Measurements from ENCODE around the gene SERPINA4.

Gene SERPINA4, protein sequence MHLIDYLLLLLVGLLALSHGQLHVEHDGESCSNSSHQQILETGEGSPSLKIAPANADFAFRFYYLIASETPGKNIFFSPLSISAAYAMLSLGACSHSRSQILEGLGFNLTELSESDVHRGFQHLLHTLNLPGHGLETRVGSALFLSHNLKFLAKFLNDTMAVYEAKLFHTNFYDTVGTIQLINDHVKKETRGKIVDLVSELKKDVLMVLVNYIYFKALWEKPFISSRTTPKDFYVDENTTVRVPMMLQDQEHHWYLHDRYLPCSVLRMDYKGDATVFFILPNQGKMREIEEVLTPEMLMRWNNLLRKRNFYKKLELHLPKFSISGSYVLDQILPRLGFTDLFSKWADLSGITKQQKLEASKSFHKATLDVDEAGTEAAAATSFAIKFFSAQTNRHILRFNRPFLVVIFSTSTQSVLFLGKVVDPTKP

DNA sequence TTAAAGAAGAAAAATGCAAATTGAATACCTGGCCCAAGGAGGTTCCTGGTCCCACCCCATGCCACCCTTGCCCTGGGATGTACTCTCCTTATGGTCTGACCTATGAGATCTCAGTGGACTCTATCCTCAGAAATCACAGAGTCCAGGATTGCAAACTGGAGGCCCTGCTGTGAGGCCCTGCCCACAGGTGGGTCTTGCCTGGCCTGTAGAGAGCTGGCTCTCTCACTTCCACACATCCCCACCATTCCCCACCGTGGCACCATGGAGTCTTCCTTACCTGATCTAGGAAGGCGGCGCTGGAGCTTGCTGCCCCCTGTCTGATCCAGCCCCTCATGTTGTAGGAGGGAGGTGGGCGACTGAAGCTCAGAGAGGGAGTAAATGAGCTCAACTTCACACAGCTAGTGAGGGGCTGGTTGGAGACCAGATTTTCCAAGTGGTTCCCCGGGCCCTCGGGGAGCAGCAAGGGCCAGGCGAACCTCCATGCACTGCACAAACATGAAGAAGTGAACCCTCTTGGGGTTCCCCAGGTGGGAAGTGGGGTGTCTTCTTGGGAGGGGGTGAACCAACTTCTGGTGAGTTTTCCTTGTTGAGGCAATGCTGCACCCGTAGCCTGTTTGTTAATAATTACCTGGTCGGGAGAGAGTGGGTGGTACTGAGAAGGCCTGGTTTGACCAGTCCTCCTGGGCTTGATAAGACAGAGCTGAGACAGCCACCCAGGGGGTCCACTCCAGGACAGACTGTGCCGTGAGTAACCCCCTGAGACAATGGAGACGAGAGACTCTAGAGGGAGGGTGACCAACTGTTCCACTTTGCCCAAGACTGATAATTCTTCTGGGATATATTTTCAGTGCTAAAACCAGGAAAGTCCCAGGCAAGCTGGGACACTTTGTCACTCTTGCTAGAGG lies at the start of gene SERPINA4:
SERPINA4 (plus strand) TSS at position 692 of the 905 bp plus-strand sequence. CDS start 2,041 bp downstream, outside the sequence.
- DNase-seq: no peak

DNA sequence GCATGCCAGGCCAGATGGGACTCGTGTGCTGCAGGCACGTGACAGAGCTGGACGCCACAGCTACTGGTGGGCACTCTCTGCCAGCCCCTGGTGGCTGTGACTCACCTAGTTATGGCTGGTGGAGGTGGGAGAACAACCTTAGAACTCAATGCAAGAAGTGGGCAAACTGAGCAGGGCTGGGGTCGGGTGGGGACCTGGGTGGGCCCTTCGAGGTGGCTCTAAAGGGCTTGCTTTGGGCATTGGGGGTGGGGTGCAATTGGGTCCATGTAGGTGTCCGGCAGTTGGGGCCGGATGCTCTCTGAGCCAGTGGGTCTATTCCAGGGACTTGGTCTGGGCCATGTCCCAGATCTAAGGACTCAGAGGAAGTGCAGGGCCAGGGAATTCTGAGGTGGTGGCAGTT lies 46.9 kb upstream of the SERPINA4 start:
- DNase-seq: no peak

DNA sequence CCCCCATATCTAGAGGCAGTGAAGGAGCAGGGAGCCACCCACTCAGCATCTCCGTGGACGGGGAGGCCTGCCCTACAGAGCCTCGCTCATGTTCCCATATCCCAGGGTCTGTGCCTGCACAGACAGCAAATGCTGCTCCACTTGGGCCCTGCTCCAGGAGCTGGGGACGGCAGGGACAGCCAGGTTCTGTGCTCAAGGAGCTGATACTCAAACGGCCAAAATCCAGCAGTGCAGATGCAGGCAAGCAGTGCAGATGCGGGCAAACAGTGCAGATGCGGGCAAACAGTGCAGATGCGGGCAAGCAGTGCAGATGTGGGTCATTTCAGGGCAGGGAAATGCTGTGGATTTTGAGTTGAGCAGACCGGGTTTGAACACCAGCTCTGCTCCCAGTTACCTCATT lies 45.8 kb upstream of the SERPINA4 start:
- no peak for DNase-seq

DNA sequence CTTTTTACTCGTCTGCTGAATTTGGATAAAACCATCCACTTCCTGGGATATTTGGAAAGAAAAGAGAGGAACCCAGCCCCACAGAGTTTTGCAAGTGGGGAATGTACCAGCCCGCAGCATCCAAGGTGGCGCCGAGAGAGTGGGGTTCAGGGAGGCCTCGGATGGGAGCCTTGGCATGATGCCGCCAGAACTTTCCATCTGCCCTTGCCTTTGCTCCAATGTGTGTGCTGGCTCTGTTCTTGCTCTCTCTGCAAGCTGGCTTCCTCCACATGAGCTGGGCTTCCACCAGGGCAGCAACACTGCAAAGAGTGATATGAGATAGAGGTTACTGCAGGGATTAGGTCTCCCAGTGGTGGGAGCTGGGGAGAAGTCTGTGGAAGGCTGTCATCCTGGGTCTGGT lies 45.4 kb upstream of the SERPINA4 start:
- no peak for DNase-seq

DNA sequence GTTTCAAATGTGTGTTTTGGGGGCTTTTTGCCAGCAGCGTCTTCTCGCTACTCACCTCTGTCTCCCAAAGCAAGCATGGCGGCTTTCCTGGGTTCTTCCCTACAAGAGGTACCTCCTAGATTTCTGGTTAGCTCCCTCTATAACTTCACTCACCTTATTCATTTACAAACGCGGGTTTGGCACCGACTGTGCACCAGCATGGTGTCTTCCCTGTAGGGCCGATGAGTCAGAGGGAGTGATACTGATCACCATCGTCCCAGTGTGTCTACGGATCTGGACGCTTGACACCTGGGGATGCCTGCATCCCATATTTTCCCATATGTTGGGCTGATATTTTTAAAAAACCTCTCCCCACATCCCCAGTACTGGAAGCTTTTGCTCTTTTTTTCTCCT lies 44.0 kb upstream of the SERPINA4 start:
- no peak for DNase-seq

DNA sequence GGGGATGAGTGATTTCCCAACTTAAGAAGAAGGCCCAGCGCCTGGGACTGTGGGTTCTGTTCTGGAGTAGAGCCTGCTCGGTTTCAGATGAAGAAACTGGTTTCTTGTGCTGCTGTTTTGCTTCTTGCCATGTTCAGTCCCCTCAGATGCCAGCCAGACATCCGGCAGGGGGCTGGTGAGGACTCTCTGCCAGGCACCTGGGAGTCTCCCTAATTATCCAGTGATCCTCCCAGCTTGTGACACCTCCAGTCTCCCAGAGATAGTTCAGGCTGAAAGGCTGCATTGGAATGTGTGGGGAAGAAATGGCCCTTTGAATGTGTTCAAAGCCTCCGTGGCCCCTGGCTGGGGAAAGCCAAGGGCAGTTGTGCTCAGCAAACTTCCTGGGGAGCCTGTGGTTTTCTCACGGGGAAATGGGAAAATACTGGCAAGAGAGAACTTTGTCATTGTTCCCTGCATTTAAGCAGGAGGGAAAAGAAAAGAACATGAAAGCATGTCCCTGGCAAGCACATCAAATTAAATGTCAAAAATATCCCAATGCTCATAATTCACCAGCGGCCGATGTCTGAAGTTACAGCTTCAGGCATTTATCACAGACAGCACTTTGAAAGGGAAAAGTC lies 43.5 kb upstream of the SERPINA4 start:
- no peak for DNase-seq

DNA sequence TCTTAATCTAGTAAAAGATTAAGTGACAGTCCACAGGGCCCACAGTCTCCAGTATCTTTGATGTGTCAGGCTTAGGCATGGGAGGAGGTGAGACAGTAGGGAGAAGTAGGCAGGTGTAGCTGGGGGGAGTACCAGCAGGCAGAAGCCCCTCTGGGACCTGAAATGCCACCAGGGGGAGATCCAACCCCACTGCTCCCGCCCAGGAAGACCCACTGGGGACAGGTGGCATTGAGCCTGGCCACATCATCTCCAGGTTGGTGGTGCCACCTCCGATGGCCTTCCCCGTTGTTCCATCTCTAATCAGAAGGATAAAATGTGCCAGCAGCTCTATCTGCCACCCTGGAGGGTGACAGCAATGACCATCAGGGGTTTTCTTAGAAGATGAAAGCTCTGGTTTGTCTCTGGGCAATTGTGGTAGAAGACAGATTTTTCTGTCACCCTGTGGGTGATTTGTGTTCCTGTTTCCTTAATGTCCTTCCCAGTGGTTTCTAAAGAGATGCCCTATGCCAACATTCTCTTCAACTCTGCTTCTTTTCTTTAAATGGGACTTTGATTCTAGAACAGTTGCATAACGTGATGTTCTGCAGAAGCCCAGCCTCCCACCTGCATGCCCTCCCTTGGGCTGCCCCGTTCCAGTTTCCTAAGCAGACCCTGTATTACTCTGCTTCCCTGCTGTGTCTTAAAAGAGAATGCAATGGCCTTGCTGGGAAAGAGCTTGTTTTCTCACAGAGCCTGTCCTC lies 39.7 kb upstream of the SERPINA4 start:
- DNase-seq: no peak

DNA sequence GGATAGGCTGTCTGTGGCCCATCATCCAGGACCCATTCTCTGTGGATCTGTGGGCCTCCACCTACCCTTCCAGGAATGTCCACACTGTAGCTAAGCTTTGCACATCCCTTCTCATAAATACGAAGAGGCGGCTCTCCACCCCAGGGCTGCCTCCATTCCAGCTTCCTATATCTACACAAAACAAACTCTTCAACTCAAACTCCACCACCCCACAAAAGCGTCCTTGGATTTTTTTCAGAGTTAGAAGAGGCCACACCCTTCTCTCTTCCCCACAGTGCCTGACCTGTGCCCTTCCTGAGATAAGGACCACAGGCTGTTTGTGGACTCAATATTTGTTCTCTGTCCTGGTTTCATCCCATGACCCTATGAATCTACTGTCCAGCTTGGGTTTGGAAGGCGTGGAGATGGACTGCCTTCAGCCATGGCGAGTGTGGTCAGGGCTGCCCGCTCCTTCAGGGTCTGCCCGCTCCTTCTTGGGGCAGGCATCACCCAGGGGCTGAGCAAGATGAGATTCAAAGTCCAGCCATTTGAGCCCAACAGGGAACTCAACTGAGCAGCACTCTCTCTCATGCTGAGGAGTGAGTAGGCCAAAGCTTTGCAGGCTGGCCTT lies 39.0 kb upstream of the SERPINA4 start:
- no peak for DNase-seq

DNA sequence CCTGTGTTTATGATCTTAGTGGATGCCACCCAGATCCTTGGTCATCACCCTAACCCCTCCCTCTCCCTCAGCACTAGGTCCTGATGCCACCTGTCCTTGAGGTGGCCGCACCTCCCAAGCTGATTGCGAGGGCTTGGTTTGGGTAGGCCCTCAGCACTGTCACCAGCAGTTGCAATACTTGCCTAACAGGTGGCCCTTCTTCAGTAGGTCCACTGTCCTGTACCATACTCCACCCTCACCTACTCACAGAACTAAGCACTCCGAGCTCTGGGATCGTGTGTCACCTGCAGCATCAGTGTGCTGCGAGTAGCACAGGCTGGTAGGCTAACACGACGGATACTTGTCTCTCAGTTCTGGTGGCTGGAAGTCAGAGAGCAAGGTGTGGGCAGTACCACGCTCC lies 38.0 kb upstream of the SERPINA4 start:
- DNase-seq: no peak

DNA sequence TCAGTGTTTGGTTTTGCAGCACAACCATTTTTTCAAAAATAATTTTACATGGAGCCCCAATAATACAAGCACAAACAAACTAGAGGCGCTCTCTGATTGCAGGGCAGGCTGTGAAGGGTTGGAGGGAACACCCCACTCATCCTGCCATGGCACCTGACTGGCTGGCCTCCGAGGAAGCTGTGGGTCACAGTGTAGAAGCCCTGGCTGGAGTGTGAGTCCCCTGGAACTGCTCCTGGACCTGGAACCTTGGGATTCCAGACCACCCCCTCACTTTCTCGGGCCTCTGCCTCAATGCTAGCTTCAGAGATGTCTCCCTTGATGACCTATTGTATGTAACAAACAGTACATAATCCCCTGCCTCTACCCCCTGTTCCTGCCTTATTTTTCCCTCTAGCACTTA lies 37.1 kb upstream of the SERPINA4 start:
- DNase-seq: no peak

DNA sequence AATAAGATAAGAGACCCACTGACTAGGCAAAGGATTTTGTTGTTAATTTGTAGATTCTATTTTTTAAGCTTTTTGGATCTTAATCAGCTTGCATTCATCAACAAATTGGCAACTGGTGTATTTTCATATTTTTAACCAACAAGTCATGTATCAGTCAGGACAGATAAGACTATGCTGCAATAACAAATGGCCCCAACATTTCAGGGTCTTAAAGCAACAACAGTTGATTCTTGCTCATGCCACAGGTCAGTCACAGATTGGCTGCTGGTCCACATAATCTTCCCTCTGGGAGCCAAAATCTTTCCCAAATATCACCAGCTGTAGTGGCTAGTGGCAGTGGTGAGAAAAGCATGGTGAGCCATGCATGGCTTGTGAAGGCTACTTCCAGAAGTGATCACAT lies 30.1 kb upstream of the SERPINA4 start:
- DNase-seq: no peak

DNA sequence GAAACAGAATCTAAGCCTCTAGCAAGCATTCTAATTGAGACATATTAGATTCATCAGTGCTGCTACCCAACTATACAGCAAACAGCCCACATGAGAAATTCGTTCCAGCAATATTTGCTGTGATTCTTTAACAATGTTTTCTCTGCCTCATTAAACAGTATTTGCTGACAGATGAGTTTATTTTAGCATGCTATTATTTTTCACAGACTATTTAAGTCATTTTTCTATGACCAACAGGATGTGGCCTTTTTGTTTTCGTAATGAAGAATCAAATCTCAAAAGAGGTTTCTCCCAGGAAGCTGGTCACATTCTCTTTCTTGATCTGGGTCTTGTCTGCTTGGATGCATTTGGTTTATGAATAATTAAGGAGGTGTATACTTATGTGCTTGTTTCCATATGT lies 28.8 kb upstream of the SERPINA4 start:
- DNase-seq: no peak

DNA sequence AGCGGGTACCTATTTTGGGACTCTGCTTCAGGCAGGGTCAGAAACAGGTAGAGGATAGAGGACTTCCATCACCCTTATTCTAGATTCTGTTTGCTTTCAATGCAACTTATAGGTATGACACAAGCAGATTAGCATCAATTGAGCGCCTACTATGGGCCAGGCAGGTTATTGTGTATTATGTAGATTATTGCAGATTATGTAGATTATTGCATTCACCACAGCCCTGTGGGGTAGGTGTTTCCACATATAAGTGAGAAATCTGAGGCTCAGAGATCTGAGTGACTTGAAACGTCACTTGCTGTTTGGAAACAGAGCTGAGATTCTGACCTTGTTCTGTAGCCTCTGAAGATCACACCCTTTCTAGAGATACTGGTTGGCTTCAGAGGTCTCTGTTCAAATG lies 25.7 kb upstream of the SERPINA4 start:
- DNase-seq: no peak

DNA sequence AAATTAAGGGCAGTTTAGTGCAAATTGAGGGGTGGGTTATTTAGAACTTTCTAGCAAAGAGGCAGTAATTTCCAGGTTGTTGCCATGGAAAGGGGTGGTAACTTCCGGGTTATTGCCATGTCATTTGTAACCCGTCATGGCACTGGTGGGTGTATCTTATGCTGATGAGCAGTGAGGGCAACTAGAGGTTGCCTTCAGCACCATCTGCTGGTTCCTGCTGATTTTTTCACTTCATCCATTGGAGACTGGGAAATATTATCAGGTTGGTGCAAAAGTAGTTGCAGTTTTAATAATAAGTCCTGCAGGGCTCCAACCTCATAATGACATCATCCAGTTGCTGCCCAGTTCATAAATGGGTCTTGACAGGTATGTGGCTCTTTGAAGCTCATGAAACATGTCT lies 24.4 kb upstream of the SERPINA4 start:
- no peak for DNase-seq

DNA sequence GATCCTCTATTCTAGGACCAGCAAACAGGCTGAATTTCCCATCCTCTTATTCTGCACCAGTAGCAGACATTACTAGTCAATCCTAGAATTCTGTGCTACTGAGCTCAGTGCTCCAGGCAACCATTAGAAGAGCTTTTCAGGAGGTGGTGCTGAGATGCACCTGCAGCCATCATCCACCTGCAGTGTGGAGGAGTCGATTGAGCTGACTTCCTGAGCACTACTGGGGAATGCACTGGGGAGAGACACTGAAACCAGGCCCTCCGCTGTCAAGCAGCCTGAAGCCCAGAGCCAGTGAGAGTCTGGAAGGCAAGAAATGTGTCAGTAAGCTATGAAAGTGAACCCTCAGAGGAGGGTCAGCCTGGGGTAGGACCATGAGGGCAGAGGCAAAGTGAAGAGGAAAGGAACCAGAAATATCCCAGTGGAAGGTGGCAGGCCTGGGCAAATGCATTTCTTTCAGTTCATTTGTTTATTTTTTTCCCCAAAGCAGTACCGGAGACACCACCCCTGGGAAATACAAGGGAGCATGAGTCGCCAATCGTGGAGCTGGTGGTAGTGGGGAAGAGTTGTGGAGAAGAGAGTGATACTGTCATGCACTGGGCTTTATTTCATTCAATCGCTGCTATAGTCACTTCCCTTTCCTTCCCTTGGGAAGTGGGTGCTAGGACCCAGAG lies 23.0 kb upstream of the SERPINA4 start:
- no peak for DNase-seq

DNA sequence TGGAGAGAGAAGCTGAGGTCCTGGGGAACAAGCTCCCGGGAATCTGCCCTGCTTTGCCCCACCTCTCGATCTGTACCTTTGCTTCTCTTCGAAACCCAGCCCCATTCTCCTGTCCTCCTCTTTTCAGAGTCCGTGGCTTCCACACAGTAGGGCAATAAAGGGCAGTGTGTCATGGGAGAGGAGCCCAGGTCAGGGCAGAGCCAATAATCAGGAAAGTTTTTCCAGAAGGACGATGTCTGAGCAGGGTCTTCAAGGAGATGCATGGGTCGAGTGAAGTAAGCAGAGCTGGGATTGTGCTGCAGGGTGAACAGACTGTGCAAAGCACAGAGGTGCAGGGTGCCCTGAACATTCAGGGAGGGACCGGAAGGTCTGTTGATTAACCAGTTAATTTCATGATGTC lies 22.1 kb upstream of the SERPINA4 start:
- no peak for DNase-seq

DNA sequence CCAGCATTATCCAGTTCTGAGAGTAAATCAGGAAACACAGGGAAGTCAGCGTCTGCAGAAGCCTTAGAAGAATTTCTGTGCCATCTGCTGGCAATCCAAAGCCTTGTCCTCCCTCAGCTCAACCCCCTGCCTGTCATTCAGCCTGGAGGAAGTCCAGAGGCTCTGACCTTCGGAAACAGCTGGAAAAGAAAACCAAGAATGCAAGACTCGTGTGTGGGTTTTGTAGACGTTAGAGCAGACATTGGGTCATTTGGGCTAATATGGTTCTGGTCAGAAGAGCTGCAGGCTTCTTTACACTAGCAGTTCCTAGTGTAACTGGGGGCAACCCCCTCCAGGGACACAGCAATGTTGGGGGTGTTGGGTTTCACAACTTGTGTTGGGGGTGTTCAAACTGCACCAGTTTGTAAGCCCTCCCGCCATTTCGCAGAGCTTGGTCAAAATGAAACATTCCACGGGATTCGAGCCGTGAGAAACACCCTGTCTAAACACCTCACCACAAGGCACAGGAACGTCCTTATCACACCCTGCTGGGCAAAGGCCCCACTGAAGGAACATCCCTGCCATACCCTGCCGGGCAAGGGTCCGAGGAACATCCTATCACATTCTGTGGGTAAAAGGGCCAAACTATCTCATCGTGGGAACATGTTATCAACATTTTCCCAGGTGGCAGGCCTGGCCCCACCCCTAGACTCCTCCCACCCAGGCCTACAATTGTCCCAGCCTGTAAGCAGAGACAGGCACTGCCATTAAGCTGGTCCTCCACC lies 21.0 kb upstream of the SERPINA4 start:
- DNase-seq: no peak

DNA sequence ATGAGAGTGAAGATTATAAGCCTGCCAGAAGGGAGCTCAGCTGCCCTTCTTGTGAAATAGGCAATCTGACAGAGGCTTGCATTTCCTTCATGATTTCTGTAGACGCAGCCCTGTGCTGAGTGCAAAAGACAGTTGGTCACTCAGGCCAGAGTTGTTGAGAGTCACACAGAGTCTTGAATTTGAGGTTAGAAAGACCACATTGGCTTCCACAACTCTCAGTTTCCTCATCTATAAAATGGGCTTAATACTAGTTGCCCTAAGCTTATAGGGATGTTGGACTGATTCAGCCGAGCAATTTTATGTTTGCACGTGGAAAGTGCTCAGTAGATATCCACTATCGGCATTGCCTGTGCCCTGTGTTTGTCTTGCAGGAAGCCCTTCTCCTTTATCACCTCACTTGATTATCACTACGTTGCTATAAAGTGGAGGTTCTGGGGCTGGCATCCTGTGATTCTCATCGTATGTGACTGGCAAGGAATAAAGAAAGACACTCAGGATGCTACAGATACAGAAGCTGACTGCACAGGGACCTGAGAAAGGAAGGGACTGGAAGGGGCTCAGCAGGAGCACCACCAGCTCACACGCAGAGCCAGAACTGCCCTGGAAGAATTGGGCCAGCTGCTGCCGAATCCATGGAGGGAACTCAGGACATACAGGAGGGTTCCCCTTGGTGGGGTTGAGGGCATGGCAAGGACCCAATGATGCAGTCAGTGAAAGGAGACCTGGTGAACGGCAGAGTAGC lies 19.8 kb upstream of the SERPINA4 start:
- no peak for DNase-seq

DNA sequence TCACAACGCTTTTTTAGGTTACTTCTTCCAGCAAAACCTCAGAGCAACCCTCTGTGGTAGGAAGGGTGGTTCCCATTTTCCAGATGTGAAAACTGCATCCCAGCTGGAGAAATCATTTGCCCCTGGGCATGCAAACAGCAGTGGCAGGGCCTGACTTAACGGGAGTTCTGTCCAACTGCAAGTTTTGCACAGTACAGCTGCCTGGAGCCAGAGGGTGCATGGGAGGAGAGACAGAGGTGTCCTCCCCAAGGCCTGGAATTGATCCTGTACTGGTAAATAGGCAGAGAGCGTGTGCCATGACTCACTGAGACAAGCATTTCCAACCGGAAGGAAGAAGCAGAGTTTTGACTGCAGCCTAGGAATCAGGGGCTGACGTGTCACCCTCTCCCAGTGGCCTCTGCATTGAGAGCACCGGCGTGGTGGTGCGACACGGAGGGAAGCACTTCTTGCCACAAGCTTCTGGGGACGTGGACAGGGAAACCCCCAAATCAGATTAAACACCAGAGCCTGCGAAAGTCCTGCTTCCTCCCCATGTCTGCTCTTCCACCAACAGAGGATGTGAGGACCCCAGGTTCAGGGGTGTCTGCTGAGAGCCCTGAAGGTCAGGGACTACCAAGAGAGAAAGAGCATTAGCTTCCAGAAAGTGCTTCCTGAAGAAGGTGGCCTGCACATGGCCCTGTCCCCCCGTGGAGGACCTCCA lies 19.0 kb upstream of the SERPINA4 start:
- DNase-seq: no peak
